ENCODE measurements around the gene PRKAR2A. TPM values are rescaled to one million over a fixed set of nuclear protein-coding genes. Genes with fewer than 3 reads are reported as not detected.
A peak's percentile ranks its signal among the peaks of the same experiment; 100 is the strongest.
"Not testable (repeated sequence)": the region's sequence is repeated elsewhere in the genome, so short reads cannot be mapped to it uniquely, and the experiment has no call there.

PRKAR2A gene
- total RNA-seq, 1 donor, result 47.4 TPM

DNA sequence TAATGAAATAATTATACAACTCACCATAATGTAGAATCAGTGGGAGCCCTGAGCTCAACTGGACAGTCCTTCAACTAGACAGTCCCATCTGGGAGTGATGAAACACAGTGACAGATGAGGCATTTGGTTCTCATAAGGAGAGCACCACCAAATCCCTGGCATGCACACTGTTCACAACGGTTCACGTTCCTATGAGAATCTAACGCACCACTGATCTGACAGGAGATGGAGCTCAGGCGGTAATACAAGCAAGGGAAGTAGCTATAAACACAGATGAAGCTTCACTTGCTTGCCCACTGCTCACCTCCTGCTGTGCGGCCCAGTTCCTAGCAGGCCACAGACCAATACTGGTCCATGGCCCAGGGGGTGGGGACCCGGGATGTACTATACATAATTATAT, 17.0 kb downstream of the PRKAR2A start:
- DNase-seq (ENCODE audit: insufficient read length, low spot score, missing footprints), result no peak
- H3K4me1 ChIP-seq (ENCODE audit: insufficient read depth, low read length), result peaks cover 27% of the 10 kb centered on the region
- no peak overlapping the region for H3K4me2 ChIP-seq (ENCODE audit: insufficient read depth, low read length)
- no peak overlapping the region for H2AFZ ChIP-seq (ENCODE audit: low read length)
- H3K27ac ChIP-seq (ENCODE audit: low read depth, low read length), result no peak overlapping the region
- H3K79me2 ChIP-seq (ENCODE audit: insufficient read depth, low read length), result peaks cover 68% of the 10 kb centered on the region
- TF ChIP-seq, protein P1, sequence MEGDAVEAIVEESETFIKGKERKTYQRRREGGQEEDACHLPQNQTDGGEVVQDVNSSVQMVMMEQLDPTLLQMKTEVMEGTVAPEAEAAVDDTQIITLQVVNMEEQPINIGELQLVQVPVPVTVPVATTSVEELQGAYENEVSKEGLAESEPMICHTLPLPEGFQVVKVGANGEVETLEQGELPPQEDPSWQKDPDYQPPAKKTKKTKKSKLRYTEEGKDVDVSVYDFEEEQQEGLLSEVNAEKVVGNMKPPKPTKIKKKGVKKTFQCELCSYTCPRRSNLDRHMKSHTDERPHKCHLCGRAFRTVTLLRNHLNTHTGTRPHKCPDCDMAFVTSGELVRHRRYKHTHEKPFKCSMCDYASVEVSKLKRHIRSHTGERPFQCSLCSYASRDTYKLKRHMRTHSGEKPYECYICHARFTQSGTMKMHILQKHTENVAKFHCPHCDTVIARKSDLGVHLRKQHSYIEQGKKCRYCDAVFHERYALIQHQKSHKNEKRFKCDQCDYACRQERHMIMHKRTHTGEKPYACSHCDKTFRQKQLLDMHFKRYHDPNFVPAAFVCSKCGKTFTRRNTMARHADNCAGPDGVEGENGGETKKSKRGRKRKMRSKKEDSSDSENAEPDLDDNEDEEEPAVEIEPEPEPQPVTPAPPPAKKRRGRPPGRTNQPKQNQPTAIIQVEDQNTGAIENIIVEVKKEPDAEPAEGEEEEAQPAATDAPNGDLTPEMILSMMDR (IDR thresholded peaks at IDR 0.05; ENCODE audit: extremely low read depth, low read depth, low read length), result no peak
- no peaks in the 10 kb centered on the region for H3K9me3 ChIP-seq (ENCODE audit: low read depth, low read length)
- H3K27me3 ChIP-seq (ENCODE audit: insufficient read depth, low read length), result no peaks in the 10 kb centered on the region
- H3K4me3 ChIP-seq (ENCODE audit: insufficient read depth, low read length), result no peak overlapping the region
- H3K36me3 ChIP-seq (ENCODE audit: insufficient read depth, low read length), result no peaks in the 10 kb centered on the region
- peaks cover 3% of the 10 kb centered on the region for H4K20me1 ChIP-seq (ENCODE audit: insufficient read depth, low read length)

DNA sequence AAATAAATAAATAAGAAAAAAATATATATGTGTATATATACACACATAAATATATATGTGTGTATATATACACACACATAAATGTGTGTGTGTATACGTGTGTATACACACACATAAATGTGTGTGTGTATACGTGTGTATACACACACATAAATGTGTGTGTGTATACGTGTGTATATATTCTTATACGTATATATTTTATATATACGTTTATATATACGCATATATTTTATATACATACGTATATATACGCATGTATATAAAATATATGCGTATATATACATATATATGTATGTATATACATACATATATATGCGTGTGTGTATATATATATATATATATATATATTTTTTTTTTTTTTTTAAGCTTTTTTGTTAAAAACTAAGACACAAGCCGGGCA, 18.1 kb downstream of the PRKAR2A start:
- Histone ChIP-seq H3K4me1 (ENCODE audit: insufficient read depth, low read length) (peaks cover 28% of the 10 kb centered on the region), H3K79me2 (ENCODE audit: insufficient read depth, low read length) (peaks cover 69% of the 10 kb centered on the region)
- not testable (repeated sequence) for H3K27ac ChIP-seq (ENCODE audit: low read depth, low read length); H2AFZ ChIP-seq (ENCODE audit: low read length); H3K9me3 ChIP-seq (ENCODE audit: low read depth, low read length); H3K4me2 ChIP-seq (ENCODE audit: insufficient read depth, low read length); DNase-seq (ENCODE audit: insufficient read length, low spot score, missing footprints); H3K4me3 ChIP-seq (ENCODE audit: insufficient read depth, low read length); H3K36me3 ChIP-seq (ENCODE audit: insufficient read depth, low read length); H3K27me3 ChIP-seq (ENCODE audit: insufficient read depth, low read length); H4K20me1 ChIP-seq (ENCODE audit: insufficient read depth, low read length)

DNA sequence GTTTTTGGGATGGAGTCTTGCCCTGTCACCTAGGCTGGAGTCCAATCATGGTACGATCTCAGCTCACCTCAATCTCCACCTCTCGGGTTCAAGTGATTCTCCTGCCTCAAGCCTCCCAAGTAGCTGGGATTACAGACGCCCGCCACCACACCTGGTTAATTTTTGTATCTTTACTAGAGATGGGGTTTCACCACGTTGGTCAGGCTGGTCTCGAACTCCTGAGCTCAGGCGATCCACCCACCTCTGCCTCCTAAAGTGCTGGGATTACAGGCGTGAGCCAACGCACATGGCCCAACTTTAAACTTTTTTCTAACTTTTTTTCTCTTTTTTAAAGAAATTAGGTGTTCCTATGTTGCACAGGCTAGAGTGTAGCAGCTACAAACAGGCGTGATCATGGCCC, 19.8 kb downstream of the PRKAR2A start:
- H3K27ac ChIP-seq (ENCODE audit: low read depth, low read length); H4K20me1 ChIP-seq (ENCODE audit: insufficient read depth, low read length); H3K9me3 ChIP-seq (ENCODE audit: low read depth, low read length); H3K36me3 ChIP-seq (ENCODE audit: insufficient read depth, low read length); DNase-seq (ENCODE audit: insufficient read length, low spot score, missing footprints); H3K4me3 ChIP-seq (ENCODE audit: insufficient read depth, low read length); H2AFZ ChIP-seq (ENCODE audit: low read length); H3K27me3 ChIP-seq (ENCODE audit: insufficient read depth, low read length); H3K4me2 ChIP-seq (ENCODE audit: insufficient read depth, low read length): not testable (repeated sequence)
- Histone ChIP-seq H3K79me2 (ENCODE audit: insufficient read depth, low read length) (peaks cover 75% of the 10 kb centered on the region), H3K4me1 (ENCODE audit: insufficient read depth, low read length) (peaks cover 25% of the 10 kb centered on the region)

DNA sequence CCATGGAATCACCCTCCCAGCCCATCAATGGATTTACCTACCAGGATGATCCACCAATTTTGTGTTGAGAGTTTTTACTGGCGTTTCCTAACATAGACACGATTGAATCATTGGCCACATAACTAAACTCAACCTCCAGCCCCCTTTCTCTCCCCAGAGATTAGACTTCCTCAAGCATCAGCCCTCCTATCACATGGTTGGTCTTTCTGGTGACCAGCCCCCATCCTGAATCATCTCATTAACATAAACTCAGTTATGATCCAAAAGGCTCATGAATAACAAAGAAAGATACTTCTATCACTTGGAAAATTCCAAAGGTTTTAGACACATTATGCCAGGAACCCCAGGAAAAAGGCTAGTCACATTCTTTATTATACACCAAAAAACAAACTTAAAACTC, 21.2 kb downstream of the PRKAR2A start:
- H3K9me3 ChIP-seq (ENCODE audit: low read depth, low read length), result no peaks in the 10 kb centered on the region
- H4K20me1 ChIP-seq (ENCODE audit: insufficient read depth, low read length), result no peaks in the 10 kb centered on the region
- no peak overlapping the region for H3K4me3 ChIP-seq (ENCODE audit: insufficient read depth, low read length)
- no peak overlapping the region for H2AFZ ChIP-seq (ENCODE audit: low read length)
- peak overlapping the region; percentile 65 for H3K27ac ChIP-seq (ENCODE audit: low read depth, low read length)
- peak; percentile 94 for DNase-seq (ENCODE audit: insufficient read length, low spot score, missing footprints)
- H3K4me2 ChIP-seq (ENCODE audit: insufficient read depth, low read length), result peak overlapping the region; percentile 62
- H3K4me1 ChIP-seq (ENCODE audit: insufficient read depth, low read length), result peaks cover 18% of the 10 kb centered on the region
- peaks cover 79% of the 10 kb centered on the region for H3K79me2 ChIP-seq (ENCODE audit: insufficient read depth, low read length)
- H3K36me3 ChIP-seq (ENCODE audit: insufficient read depth, low read length), result no peaks in the 10 kb centered on the region
- TF ChIP-seq, protein P1 (IDR thresholded peaks at IDR 0.05; ENCODE audit: extremely low read depth, low read depth, low read length), result no peak
- no peaks in the 10 kb centered on the region for H3K27me3 ChIP-seq (ENCODE audit: insufficient read depth, low read length)

DNA sequence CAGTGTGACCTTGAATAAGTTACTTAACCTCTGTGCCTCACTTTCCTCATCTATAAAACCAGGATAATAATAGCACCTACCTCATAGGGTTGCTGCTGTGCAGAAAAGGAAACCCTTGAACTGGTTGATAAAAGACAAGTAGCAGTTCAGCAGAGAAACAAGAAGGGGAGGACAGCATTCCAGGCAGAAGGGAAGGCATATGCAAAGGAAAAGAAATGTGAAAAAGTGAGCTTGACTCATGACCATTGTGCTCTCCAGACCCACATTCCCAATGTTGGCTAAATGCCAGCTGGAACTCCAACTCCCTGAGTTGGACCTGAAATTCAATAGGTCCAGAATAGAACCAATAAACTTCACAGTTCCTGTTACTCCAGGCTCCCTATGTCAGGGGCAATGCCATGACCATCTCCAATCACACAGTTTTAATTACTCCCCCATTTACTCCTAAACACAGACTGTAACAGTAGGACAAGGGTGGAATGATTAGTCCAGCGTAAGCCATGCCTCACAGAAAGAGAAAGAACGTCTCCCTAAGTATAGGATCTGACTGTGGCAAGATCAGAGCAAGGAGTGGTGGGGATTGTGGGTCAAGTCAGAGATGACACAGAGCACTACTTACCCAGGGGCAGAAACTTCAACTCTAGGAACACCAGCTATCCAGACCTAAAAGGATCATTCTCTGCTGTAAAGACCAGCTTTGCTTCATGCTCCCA, 26.9 kb downstream of the PRKAR2A start:
- no peak overlapping the region for H2AFZ ChIP-seq (ENCODE audit: low read length)
- no peaks in the 10 kb centered on the region for H3K27me3 ChIP-seq (ENCODE audit: insufficient read depth, low read length)
- TF ChIP-seq, protein P1 (IDR thresholded peaks at IDR 0.05; ENCODE audit: extremely low read depth, low read depth, low read length), result no peak
- H3K9me3 ChIP-seq (ENCODE audit: low read depth, low read length), result no peaks in the 10 kb centered on the region
- H4K20me1 ChIP-seq (ENCODE audit: insufficient read depth, low read length), result peaks cover 18% of the 10 kb centered on the region
- no peak overlapping the region for H3K4me3 ChIP-seq (ENCODE audit: insufficient read depth, low read length)
- peaks cover 15% of the 10 kb centered on the region for H3K4me1 ChIP-seq (ENCODE audit: insufficient read depth, low read length)
- no peaks in the 10 kb centered on the region for H3K36me3 ChIP-seq (ENCODE audit: insufficient read depth, low read length)
- H3K4me2 ChIP-seq (ENCODE audit: insufficient read depth, low read length), result peak overlapping the region; percentile 26
- H3K27ac ChIP-seq (ENCODE audit: low read depth, low read length), result no peak overlapping the region
- DNase-seq (ENCODE audit: insufficient read length, low spot score, missing footprints), result no peak
- H3K79me2 ChIP-seq (ENCODE audit: insufficient read depth, low read length), result peaks cover 87% of the 10 kb centered on the region

All from osteoblast (primary cell).